ENCODE data around the gene IRF2BPL.
A peak's percentile ranks its signal among the peaks of the same experiment; 100 is the strongest.

IRF2BPL gene

GRCh38 chr14:77063571-77064171, 35.2 kb upstream of the IRF2BPL start:
- CTCF ChIA-PET = interaction anchor here (0.8 to 42.9 kb wide), 5 partner anchors 10 to 195 kb away, joined by 3 to 1049 read pairs (median 34); no protein-coding TSS in a partner anchor
- Mint-ChIP-seq H3K27ac (no peak overlapping the region), H3K4me3 (no peak overlapping the region), H3K9me3 (no peaks in the 10 kb centered on the region), H3K4me1 (peaks cover 5% of the 10 kb centered on the region), H3K27me3 (peaks cover 24% of the 10 kb centered on the region), H3K36me3 (no peaks in the 10 kb centered on the region)
- no peak for DNase-seq

DNA sequence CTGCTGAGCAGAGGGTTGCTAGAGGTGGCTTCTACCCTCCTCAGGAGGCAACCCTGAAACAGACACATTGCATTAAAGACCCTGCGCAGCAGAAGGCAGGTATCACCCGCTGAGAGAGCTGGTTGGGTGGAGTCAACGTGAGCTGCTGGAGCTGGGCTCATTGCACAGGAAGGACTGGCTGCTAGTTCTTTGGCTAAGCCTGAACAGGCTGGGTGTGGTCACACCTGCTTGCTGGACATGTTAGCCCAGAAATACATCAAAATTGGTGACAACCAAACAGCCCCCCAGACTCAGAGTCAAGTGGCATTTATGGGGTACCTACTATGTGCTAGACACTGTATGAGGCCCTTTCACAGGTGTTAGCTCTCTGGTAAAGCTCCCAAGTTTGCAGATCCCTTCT, 33.8 kb upstream of the IRF2BPL start:
- H3K4me1 Mint-ChIP-seq = peaks cover 5% of the 10 kb centered on the region
- no peak overlapping the region for H3K27ac Mint-ChIP-seq
- H3K4me3 Mint-ChIP-seq = no peak overlapping the region
- DNase-seq = no peak
- peaks cover 17% of the 10 kb centered on the region for H3K27me3 Mint-ChIP-seq
- H3K9me3 Mint-ChIP-seq = no peaks in the 10 kb centered on the region
- CTCF ChIA-PET = interaction anchor here (0.7 to 42.9 kb wide), 5 partner anchors 8 to 194 kb away, joined by 3 to 1049 read pairs (median 34); no protein-coding TSS in a partner anchor
- no peaks in the 10 kb centered on the region for H3K36me3 Mint-ChIP-seq

GRCh38 chr14:77061630-77062257, 33.2 kb upstream of the IRF2BPL start:
- Mint-ChIP-seq H3K27me3 (peaks cover 17% of the 10 kb centered on the region), H3K27ac (no peak overlapping the region), H3K36me3 (no peaks in the 10 kb centered on the region), H3K4me1 (peaks cover 5% of the 10 kb centered on the region), H3K4me3 (no peak overlapping the region), H3K9me3 (no peaks in the 10 kb centered on the region)
- no peak for DNase-seq
- CTCF ChIA-PET = interaction anchor here (0.7 to 42.9 kb wide), 6 partner anchors 8 to 193 kb away, joined by 3 to 1049 read pairs (median 32); no protein-coding TSS in a partner anchor

DNA sequence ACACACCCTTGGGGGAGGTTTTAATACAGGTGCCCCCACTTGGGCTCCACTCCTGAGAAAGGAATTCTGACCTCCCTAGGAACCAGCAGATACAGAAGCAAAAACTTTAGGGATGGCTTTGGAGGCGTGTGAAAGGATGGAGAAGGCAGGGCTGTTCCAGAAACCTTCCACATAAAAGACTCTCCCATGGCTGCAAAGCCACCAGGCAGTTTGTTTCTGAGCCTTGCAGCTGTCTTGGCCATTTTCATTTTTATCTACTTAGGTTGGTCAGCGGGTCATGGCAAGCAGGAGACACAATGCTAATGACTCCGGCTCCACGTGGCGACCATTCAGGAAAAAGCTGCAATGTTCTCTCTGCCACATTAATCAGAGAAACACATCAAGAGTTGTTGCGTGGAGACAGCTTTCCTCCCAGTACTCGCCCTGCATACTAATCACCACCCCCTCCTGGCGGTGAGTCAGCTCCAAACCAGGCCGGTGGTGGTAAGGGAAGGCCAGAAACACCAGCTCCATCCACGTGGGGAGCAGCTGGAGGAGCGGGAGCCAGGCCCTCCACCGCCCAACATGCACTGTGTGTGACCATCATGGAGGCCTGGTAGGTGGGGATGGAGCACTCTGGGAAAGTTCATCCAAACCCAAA, 30.9 kb upstream of the IRF2BPL start:
- H3K4me3 Mint-ChIP-seq = no peak overlapping the region
- no peak for DNase-seq
- no peak overlapping the region for H3K27ac Mint-ChIP-seq
- H3K9me3 Mint-ChIP-seq = peaks cover 3% of the 10 kb centered on the region
- H3K4me1 Mint-ChIP-seq = peaks cover 20% of the 10 kb centered on the region
- peaks cover 8% of the 10 kb centered on the region for H3K27me3 Mint-ChIP-seq
- H3K36me3 Mint-ChIP-seq = no peaks in the 10 kb centered on the region
- CTCF ChIA-PET = interaction anchor here (0.6 to 42.9 kb wide), 7 partner anchors 9 to 191 kb away, joined by 3 to 1049 read pairs (median 8); no protein-coding TSS in a partner anchor

- peaks cover 6% of the 10 kb centered on the region for H3K27me3 Mint-ChIP-seq
- H3K36me3 Mint-ChIP-seq = no peaks in the 10 kb centered on the region
- peaks cover 21% of the 10 kb centered on the region for H3K4me1 Mint-ChIP-seq
- H3K27ac Mint-ChIP-seq = no peak overlapping the region
- no peak overlapping the region for H3K4me3 Mint-ChIP-seq
- no peak for DNase-seq
- CTCF ChIA-PET = interaction anchor here (0.6 to 42.9 kb wide), 5 partner anchors 10 to 190 kb away, joined by 3 to 1049 read pairs (median 16); no protein-coding TSS in a partner anchor
- H3K9me3 Mint-ChIP-seq = peaks cover 3% of the 10 kb centered on the region
Measured at GRCh38 chr14:77058785-77059184, 30.3 kb upstream of the IRF2BPL start.

GRCh38 chr14:77058117-77058516, 29.6 kb upstream of the IRF2BPL start:
- CTCF ChIA-PET = interaction anchor here (1.7 to 42.9 kb wide), 4 partner anchors 11 to 189 kb away, joined by 8 to 1049 read pairs (median 22); no protein-coding TSS in a partner anchor
- no peak for DNase-seq
- Mint-ChIP-seq H3K4me3 (no peak overlapping the region), H3K36me3 (no peaks in the 10 kb centered on the region), H3K27me3 (peaks cover 6% of the 10 kb centered on the region), H3K4me1 (peaks cover 24% of the 10 kb centered on the region), H3K9me3 (peaks cover 3% of the 10 kb centered on the region), H3K27ac (no peak overlapping the region)

DNA sequence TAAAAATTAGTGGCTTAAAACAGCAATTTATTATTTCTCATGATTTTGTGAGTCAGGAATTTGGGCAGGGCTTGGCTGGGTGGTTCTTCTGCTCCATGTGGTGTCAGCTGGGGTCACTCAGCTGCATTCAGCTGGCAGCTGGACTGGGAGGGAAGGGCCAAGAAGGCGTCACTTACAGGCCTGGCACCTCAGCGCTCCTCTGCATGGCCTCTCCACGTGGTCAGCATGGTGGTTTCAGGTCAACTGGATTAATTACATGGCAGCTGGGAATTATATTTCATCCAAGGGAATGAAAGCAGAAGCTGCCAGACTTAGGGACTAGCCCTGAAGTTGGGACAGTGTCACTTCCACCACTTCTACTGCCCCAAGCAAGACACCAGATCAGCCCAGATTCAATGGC, 27.5 kb upstream of the IRF2BPL start:
- no peak overlapping the region for H3K4me3 Mint-ChIP-seq
- no peak overlapping the region for H3K27ac Mint-ChIP-seq
- H3K9me3 Mint-ChIP-seq = peaks cover 3% of the 10 kb centered on the region
- H3K27me3 Mint-ChIP-seq = peaks cover 6% of the 10 kb centered on the region
- H3K4me1 Mint-ChIP-seq = peaks cover 28% of the 10 kb centered on the region
- no peak for DNase-seq
- CTCF ChIA-PET = interaction anchor here (1.7 to 6.2 kb wide), 7 partner anchors 11 to 182 kb away, joined by 5 to 183 read pairs (median 49); no protein-coding TSS in a partner anchor
- H3K36me3 Mint-ChIP-seq = no peaks in the 10 kb centered on the region

GRCh38 chr14:77055306-77055705, 26.8 kb upstream of the IRF2BPL start:
- H3K9me3 Mint-ChIP-seq = peaks cover 3% of the 10 kb centered on the region
- no peak for DNase-seq
- CTCF ChIA-PET = interaction anchor here (1.0 to 6.2 kb wide), 10 partner anchors 8 to 181 kb away, joined by 3 to 183 read pairs (median 26); no protein-coding TSS in a partner anchor
- no peak overlapping the region for H3K27ac Mint-ChIP-seq
- H3K4me1 Mint-ChIP-seq = peaks cover 28% of the 10 kb centered on the region
- H3K36me3 Mint-ChIP-seq = no peaks in the 10 kb centered on the region
- peaks cover 6% of the 10 kb centered on the region for H3K27me3 Mint-ChIP-seq
- no peak overlapping the region for H3K4me3 Mint-ChIP-seq

- Mint-ChIP-seq H3K36me3 (no peaks in the 10 kb centered on the region), H3K27me3 (no peaks in the 10 kb centered on the region), H3K27ac (no peak overlapping the region), H3K4me1 (peaks cover 28% of the 10 kb centered on the region), H3K4me3 (no peak overlapping the region), H3K9me3 (peaks cover 3% of the 10 kb centered on the region)
- CTCF ChIA-PET = interaction anchor here (0.6 to 6.2 kb wide), 45 partner anchors 10 to 343 kb away, joined by 3 to 183 read pairs (median 5); partner anchors contain the start of genes CIPC and IRF2BPL
- DNase-seq = peak; percentile 82
Measured at GRCh38 chr14:77053046-77053841, 24.7 kb upstream of the IRF2BPL start.

DNA sequence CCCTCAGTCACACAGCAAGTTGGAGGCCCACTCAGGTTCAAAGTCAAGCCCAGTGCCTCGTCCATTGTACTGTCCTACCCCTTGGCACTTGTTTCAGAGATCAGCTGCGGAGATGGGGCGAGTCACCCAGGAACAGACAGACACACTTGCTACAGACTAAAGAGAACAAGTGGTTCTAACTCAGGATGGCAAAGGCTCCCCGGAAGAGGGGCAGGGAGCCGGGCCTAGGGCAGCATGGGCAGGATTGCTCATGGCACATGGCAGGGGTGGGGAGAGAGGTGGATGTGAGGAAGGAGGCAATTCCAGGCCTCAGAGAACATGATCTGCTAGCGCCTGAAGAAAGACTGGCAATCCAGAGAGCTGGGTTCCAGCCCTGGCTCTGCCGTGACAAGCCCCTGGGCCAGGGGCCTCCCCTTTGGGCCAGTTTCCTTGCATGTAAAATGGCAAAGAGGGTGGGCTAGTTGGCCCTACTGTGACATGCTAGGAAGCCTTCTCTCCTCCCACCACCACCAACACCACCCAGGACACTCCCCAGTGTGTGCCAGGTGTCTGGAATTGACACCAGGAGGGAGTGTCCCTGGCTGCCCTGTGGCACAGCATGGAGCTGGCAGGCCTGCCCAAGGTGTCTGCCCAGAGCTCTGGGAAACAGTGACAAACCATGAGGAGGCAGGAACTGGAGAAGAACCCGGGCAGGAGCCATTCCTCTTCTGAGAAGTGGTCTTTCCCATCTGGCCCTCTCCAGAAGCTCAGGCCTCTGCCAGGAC, 24.0 kb upstream of the IRF2BPL start:
- Mint-ChIP-seq H3K36me3 (no peaks in the 10 kb centered on the region), H3K4me3 (no peak overlapping the region), H3K9me3 (peaks cover 3% of the 10 kb centered on the region), H3K27me3 (no peaks in the 10 kb centered on the region), H3K27ac (peak overlapping the region; percentile 33), H3K4me1 (peaks cover 29% of the 10 kb centered on the region)
- DNase-seq = no peak
- CTCF ChIA-PET = interaction anchor here (0.6 to 6.2 kb wide), 38 partner anchors 9 to 342 kb away, joined by 3 to 183 read pairs (median 6); partner anchors contain the start of gene IRF2BPL

DNA sequence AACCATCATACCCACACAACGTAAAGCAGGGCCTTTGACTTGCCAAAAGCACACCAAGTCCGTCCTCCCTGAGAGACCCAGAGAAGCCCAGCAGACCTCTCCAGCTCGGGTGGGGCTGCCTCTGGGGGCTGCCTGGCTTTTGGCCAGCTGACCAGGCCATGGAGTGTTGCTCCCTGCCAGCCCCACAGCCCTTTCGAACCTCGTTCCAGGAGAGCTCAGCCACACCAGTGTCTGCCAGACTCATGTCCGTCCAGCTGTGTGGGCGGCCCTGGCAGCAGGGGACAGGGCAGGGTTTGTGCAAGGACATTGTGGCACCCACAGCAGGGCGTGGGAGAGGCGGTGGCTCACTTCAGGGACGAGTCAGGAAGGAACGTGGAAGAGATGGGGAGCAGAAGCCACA, 22.6 kb upstream of the IRF2BPL start:
- Mint-ChIP-seq H3K27me3 (no peaks in the 10 kb centered on the region), H3K9me3 (peaks cover 3% of the 10 kb centered on the region), H3K27ac (no peak overlapping the region), H3K36me3 (no peaks in the 10 kb centered on the region), H3K4me3 (no peak overlapping the region), H3K4me1 (peaks cover 39% of the 10 kb centered on the region)
- CTCF ChIA-PET = interaction anchor here (0.9 to 6.2 kb wide), 5 partner anchors 19 to 177 kb away, joined by 3 to 83 read pairs (median 29); no protein-coding TSS in a partner anchor
- DNase-seq = no peak

GRCh38 chr14:77046721-77047120, 18.2 kb upstream of the IRF2BPL start:
- CTCF ChIA-PET = interaction anchor here (0.8 to 1.8 kb wide), 6 partner anchors 10 to 134 kb away, joined by 3 to 6 read pairs (median 4); partner anchors contain the start of gene IRF2BPL
- Mint-ChIP-seq H3K9me3 (no peaks in the 10 kb centered on the region), H3K27ac (no peak overlapping the region), H3K4me1 (peaks cover 52% of the 10 kb centered on the region), H3K4me3 (no peak overlapping the region), H3K27me3 (peaks cover 11% of the 10 kb centered on the region), H3K36me3 (no peaks in the 10 kb centered on the region)
- DNase-seq = no peak

All from activated naive CD4-positive, alpha-beta T cell treated with anti-CD3 and anti-CD28 coated beads, Interleukin-2, amount 10 ng/mL, durations not matched to agents 7 days and 5 days (primary cell).